Measurements from ENCODE around the gene TSPAN31.

DNA sequence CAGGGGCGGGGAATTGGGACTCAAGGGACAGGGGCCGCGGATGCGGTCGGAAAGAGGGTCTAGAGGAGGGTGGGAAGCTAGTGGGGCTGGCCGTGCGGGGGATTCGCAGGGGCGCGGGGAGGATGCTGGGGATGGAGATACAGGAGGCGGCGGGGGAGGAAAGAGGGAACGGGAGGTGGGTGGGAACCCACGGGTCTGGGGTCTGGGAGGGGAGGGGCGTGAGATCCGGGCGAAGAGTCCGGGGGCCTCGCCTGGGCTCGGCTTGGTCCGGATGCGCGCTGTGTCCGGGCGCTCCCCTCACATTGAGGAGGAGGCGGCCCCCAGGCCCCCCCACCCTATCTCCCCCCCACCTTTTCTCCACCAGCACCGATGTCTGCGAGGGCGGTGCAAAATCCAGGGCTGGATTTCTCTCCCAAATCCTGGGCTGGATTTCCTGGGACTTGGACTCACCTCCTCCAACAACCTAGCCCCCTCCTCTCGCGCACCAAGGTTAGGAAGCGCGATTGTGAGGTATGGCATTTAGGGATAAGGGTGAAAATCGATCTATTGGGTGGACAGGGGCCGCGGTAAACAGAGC, 6.1 kb upstream of the TSPAN31 start, which contains the start of gene AGAP2:
- TF ChIP-seq POLR2A (IDR thresholded peaks at IDR 0.05) = no peak
- TF ChIP-seq, protein P1, sequence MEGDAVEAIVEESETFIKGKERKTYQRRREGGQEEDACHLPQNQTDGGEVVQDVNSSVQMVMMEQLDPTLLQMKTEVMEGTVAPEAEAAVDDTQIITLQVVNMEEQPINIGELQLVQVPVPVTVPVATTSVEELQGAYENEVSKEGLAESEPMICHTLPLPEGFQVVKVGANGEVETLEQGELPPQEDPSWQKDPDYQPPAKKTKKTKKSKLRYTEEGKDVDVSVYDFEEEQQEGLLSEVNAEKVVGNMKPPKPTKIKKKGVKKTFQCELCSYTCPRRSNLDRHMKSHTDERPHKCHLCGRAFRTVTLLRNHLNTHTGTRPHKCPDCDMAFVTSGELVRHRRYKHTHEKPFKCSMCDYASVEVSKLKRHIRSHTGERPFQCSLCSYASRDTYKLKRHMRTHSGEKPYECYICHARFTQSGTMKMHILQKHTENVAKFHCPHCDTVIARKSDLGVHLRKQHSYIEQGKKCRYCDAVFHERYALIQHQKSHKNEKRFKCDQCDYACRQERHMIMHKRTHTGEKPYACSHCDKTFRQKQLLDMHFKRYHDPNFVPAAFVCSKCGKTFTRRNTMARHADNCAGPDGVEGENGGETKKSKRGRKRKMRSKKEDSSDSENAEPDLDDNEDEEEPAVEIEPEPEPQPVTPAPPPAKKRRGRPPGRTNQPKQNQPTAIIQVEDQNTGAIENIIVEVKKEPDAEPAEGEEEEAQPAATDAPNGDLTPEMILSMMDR (IDR thresholded peaks at IDR 0.05) = no peak
